Left kidney (tissue), 2 donors: Measurements from ENCODE around the gene FBXO15. TPM values are rescaled to one million over a fixed set of nuclear protein-coding genes. Genes with fewer than 3 reads are reported as not detected.

ENCODE experiments used
- DNase-seq: peaks from one replicate; pipeline ENCODE4 v3.0.0-alpha.2; 2013
- polyA plus RNA-seq: library from polyadenylated mRNA; unstranded; fragments of 120-200 nt; gene quantifications from one replicate; pipeline ENCODE4 v1.2.1, GENCODE V29; 2013; ENCODE audit not compliant: insufficient read length

FBXO15 gene
- polyA plus RNA-seq, 1 donor: 6.5 TPM

DNA sequence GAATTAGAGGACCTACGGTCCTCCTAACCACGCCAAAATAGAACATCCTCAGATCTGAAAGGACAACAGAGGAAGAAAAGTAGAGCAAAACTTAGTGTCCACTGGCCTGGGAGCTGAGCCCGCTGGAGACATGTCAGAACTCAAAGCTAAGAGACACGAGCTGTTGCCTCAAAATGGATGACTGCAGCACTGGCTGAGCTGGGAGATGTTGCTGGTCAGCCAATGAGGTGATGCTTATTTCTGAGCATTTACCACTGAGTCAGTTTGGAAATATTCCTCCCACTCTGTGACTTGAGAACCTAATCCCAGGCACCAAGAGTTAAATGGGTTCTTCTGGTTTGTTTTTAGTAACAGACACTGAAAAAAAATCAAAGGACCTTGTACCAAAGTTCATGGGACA lies 32.6 kb downstream of the FBXO15 start:
- no peak for DNase-seq

GRCh38 chr18:74114116-74114515 lies 33.5 kb downstream of the FBXO15 start:
- DNase-seq: no peak

DNA sequence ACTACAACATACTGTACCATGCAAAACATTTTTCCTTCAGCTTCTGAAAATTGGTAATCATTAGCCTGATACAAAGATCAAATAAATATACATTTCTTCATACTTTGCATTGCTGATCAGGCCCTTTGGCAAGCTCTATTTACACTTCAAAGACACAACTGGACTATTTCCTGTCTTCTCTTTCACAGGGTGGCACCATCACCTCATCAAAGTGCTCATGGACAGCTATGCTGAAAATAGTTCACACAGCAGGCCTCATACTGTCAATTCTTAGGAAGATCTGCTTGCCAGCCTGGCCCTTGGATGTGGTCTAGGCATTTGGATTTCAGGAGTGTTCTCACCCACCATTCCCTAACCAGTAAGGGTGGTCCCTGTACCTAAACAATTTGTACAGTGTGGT lies 33.9 kb downstream of the FBXO15 start:
- no peak for DNase-seq

DNA sequence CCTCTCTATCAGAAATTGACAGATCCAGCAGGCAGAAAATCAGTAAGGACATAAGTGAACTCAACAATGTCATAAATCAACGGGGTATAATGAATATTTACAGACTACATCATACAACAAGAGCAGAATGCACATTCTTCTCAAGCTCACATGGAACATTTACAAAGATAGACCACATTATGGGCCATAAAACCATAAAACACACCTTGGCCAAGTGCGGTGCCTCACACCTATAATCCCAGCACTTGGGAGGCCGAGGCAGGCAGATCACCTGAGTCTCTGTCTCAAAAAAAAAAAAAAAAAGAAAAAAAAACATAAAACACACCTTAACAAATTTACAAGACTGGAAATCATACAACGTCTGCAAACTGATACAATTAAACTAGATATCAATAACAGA lies 36.7 kb downstream of the FBXO15 start:
- no peak for DNase-seq

DNA sequence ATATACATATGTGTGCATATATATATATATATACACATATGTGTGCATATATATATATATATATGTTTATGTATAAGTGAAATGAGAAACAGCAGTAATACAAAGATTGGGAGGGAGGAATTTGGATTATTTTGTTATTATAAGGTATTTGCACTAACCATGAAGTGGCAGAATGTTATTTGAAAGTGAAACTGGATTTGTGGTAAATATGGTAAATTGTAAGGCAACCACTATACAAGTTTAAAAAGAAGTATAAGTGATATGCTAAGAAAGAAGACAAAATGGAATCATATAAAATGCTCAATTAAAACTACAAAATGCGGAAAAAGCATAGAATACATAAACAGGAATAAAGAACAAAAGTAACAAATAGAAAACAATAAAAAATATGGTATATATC lies 37.5 kb downstream of the FBXO15 start:
- no peak for DNase-seq

GRCh38 chr18:74108460-74108859 lies 39.2 kb downstream of the FBXO15 start:
- no peak for DNase-seq

DNA sequence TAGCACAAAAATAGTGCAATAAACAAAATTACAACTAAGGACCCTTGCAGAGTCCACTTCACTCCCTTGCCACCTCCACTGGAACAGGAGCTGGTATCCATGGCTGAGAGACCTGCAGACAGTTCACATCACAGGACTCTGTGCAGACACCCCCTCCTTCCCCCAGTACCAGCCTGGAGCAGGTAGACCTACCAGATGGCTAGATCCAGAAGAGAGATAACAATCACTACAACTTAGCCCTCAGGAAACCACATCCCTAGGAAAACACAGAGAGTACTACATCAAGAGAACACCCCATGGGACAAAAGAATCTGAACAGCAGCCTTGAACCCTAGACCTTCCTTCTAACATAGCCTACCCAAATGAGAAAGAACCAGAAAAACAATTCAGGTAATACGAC lies 49.8 kb downstream of the FBXO15 start:
- DNase-seq: no peak

- DNase-seq: no peak
These were observed 54.7 kb downstream of the FBXO15 start for GRCh38 chr18:74092922-74093321.

- no peak for DNase-seq
These were observed 63.3 kb downstream of the FBXO15 start for GRCh38 chr18:74084184-74084855.

- DNase-seq: no peak
These were observed 64.1 kb downstream of the FBXO15 start for GRCh38 chr18:74083557-74083952.

DNA sequence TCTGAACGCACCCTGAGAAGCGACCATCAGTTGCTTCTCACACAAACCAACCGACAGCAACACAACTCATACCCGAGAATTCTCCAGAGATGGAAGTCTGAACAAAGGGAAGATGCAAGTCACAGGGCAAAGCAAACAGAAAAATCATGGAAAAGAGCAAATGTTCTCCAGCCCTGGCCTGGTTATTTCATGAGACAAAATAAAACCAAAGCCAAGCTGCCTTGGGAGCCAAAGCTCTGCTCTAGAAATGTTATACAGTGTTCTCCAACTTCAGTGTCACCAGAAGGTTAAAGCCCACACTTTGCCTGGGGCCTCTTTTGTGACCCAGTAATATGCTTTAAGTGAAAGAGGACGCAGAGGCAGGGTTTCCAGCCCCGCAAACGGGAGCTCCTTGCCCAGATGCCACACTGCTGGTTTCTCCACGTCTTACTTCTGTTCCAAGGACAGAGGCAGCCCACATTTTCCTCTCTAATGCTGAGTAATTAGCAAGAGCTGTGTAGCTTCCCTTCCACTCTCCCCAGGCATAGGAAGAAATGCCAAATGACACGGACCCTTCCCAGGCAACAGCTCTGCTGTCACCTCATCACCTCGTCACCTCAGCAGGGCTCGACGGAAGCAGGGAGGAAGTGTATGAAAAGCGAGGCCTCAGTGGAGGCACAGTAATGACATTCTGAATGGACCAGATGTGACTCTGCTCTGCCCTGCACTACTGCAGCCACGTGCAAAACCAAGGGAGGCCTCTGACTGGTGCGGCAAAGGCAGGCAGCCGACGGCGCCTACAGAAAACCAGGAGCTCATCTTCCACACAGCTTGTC lies 64.7 kb downstream of the FBXO15 start:
- DNase-seq: no peak

- DNase-seq: no peak
These were observed 65.5 kb downstream of the FBXO15 start for GRCh38 chr18:74081966-74082741.

- no peak for DNase-seq
These were observed 69.4 kb downstream of the FBXO15 start for GRCh38 chr18:74078257-74078656.

- DNase-seq: no peak
These were observed 72.7 kb downstream of the FBXO15 start for GRCh38 chr18:74074668-74075564.

DNA sequence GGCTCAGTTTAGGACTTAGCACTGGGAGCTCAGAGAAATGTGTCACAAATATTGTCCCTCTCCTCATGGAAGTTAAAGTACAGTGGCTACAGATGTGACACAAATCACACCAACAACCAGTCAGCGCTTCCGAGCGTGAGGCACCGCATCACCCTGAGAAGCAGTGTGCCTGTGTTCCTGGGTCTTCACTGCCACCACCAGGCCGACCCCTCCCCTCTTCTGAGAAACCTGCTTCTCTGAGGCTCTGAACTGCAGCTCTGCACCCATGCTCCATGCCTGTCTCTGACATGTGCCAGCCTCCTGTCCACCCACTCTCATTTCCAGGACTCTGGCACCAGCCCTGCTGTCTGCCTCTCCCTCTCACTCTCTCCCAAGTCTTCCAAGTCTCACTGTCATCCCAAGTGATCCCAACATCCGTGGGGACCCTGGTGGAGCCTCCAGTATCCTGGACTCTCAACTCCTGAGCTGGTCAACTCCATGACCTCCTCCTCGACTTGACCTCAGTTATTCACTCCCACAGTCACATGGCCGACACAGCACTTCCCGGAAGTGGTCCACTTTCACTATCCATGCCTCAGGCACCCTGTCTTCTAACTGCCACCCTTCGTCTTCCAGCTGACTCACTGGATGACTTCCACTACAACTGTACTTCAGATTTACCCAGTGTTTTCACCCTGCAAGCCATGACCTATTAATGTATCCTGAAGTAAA lies 73.5 kb downstream of the FBXO15 start:
- DNase-seq: no peak

DNA sequence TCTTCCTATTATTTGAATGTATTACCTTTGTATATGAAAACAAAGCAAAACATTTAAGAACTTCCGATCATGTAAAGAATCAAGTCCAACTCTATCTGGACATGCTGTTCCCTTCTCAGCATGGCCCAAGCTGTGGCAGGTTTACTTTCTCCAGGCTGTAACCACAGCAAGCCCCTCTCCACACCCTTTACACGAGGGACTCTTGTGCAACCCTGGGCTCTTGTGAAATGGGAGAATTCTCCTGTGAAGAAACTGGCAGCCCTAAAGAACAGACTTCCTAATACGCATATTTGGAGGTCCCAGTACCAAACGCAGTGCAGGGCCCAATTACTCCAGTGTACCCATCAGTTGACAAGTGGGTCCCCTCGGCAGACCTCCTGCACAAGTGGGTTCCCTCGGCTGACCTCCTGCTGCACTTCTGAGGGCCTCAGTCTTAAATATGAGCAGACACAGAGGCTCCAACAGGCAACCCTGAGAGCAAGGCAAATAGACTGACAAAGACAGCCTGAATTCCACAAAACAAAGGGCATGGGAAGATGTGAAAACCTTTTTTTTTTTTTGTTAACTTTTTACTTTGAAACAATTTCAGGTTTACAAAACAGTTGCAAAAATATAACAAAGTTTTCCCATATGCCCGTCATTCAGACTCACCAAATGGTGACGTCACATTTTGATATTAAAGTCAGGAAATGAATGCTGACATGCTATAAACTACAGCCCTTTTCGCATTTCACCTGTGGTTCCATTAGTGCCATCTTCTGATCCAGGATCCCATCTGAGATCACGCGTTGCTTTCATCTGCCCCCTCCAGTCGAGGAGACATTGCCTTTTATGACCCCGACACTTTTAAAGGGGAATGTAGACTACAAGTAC lies 78.2 kb downstream of the FBXO15 start:
- DNase-seq: no peak

DNA sequence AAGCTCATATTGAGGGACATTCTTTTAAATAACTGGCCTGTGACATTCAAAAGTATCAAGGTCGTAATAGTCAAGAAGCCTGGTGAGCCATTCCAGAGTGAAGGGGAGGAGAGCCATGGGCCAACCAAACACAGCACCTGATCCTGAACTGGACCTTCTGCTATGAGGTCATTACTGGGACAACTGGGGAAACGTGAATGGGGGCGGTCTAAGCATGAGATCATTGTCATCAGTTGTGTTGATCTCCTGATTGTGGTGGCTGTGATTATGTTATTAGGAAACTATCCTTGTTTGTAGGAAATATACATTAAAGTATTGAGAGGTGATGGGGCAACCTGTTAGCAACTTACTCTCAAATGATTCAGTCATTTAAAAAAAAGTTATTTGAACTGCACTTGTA lies 79.3 kb downstream of the FBXO15 start:
- DNase-seq: no peak

DNA sequence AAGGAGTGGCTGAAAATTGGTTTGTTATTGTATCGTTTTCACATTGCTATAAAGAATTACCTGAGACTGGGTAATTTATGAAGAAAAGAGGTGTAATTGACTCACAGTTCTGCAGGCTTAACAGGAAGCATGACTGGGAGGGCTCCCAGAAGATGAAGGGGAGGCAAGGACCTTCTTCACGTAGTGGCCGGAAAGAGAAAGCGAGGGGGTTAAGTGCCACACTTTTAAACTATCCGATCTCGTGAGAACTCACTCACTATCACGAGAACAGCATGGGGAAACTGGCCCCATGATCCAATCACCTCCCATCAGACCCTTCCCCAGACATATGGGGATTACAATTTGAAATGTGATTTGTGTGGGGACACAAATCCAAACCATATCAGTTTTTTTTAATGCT lies 81.6 kb downstream of the FBXO15 start:
- DNase-seq: no peak

- no peak for DNase-seq
These were observed 82.3 kb downstream of the FBXO15 start for GRCh38 chr18:74065366-74065765.

GRCh38 chr18:74064510-74064909 lies 83.1 kb downstream of the FBXO15 start:
- no peak for DNase-seq
